IMR-90 (cell line): Measurements from ENCODE around the gene ALDOA. TPM values are rescaled to one million over a fixed set of nuclear protein-coding genes. Genes with fewer than 3 reads are reported as not detected.

Source experiments
- ATAC-seq: fragments of 200-7000 bp; cut with Tn5 transposase; 2 replicates; pipeline ENCODE4 v1.9.1; 2020; ENCODE audit warnings: low read depth, mild to moderate bottlenecking, moderate library complexity
- BruUV-seq: library from RNA; stranded (reverse); fragments of 400-500 nt; replicated peaks from 2 replicates; lab custom pipeline; 2021; lab: Mats Ljungman, UMichigan
- CTCF ChIA-PET: fragments of 300-600 bp; formaldehyde crosslinking; extraction: SDS; loops from one replicate; lab custom pipeline; 2021; ENCODE audit warnings: antibody characterized with exemption; lab: Yijun Ruan, JAX
- POLR2A ChIA-PET: fragments of 300-600 bp; sonication (Branson Sonifier 250); formaldehyde crosslinking; loops from one replicate; lab custom pipeline; 2022; ENCODE audit warnings: antibody characterized with exemption; ENCODE audit not compliant: unreplicated experiment; lab: Charles Lee
- DNase-seq: peaks from one replicate; pipeline ENCODE4 v3.0.0; 2013
- H2AFZ ChIP-seq: replicated peaks from 2 replicates; pipeline ENCODE3; 2013; ENCODE audit warnings: low read length, mild to moderate bottlenecking; ENCODE audit not compliant: poor library complexity
- H2AK5ac ChIP-seq: 2 replicates; pipeline ENCODE4 v1.6.1; 2013; ENCODE audit warnings: low read depth, low read length, inconsistent platforms
- H2AK9ac ChIP-seq: replicated peaks from 2 replicates; pipeline ENCODE3; 2013; ENCODE audit warnings: mild to moderate bottlenecking, low read depth, low read length, moderate library complexity; ENCODE audit not compliant: poor library complexity
- H2BK120ac ChIP-seq: 2 replicates; pipeline ENCODE4 v1.6.1; 2013; ENCODE audit warnings: low read depth, low read length, inconsistent platforms
- H2BK15ac ChIP-seq: 3 replicates; pipeline ENCODE4 v1.6.1; 2013; ENCODE audit warnings: low read depth, low read length, inconsistent platforms
- H2BK20ac ChIP-seq: 2 replicates; pipeline ENCODE4 v1.6.1; 2013; ENCODE audit warnings: low read depth, mild to moderate bottlenecking, inconsistent platforms, low read length, moderate library complexity
- H2BK5ac ChIP-seq: 2 replicates; pipeline ENCODE4 v1.6.1; 2013; ENCODE audit warnings: mild to moderate bottlenecking, low read depth, low read length, inconsistent platforms; ENCODE audit not compliant: poor library complexity, severe bottlenecking
- H3K14ac ChIP-seq: replicated peaks from 2 replicates; pipeline ENCODE4 v1.6.1; 2013; ENCODE audit warnings: low read depth, low read length, inconsistent platforms
- H3K18ac ChIP-seq: 2 replicates; pipeline ENCODE4 v1.6.1; 2013; ENCODE audit warnings: low read depth, low read length, control low read depth
- H3K23ac ChIP-seq: 2 replicates; pipeline ENCODE4 v1.6.1; 2013; ENCODE audit warnings: low read depth, low read length, inconsistent platforms
- H3K27ac ChIP-seq: 2 replicates; pipeline ENCODE4 v1.5.1; 2013; ENCODE audit warnings: mild to moderate bottlenecking, control low read depth, low read length; ENCODE audit not compliant: insufficient read depth
- H3K27me3 ChIP-seq: 2 replicates; pipeline ENCODE4 v1.6.1; 2013; ENCODE audit warnings: low read length; ENCODE audit not compliant: control insufficient read depth, insufficient read depth
- H3K36me3 ChIP-seq: 2 replicates; pipeline ENCODE4 v1.6.1; 2013; ENCODE audit warnings: low read length, mixed read lengths; ENCODE audit not compliant: control insufficient read depth, insufficient read depth
- H3K4ac ChIP-seq: 2 replicates; pipeline ENCODE4 v1.6.1; 2013; ENCODE audit warnings: low read depth, low read length, inconsistent platforms
- H3K4me1 ChIP-seq: 2 replicates; pipeline ENCODE4 v1.6.1; 2013; ENCODE audit warnings: low read length, mixed read lengths; ENCODE audit not compliant: control insufficient read depth, insufficient read depth
- H3K4me2 ChIP-seq: 2 replicates; pipeline ENCODE4 v1.6.1; 2013; ENCODE audit warnings: low read depth, mild to moderate bottlenecking, control low read depth, low read length, moderate library complexity
- H3K4me3 ChIP-seq: 2 replicates; pipeline ENCODE4 v1.5.1; 2013; ENCODE audit warnings: low read depth, mild to moderate bottlenecking, control low read depth, low read length, moderate library complexity; ENCODE audit not compliant: insufficient read depth
- H3K56ac ChIP-seq: 2 replicates; pipeline ENCODE4 v1.6.1; 2013; ENCODE audit warnings: low read length, inconsistent platforms; ENCODE audit not compliant: insufficient read depth; ENCODE audit errors: extremely low read depth
- H3K79me1 ChIP-seq, 2 experiments: 2 replicates each; pipeline ENCODE4 v1.6.1; 2013; ENCODE audit warnings: low read length in 2 of 2, inconsistent platforms in 1 of 2, low read depth in 1 of 2
- H3K9ac ChIP-seq: 2 replicates; pipeline ENCODE4 v1.6.1; 2013; ENCODE audit warnings: low read depth, low read length, control low read depth
- H3K9me1 ChIP-seq: 2 replicates; pipeline ENCODE4 v1.6.1; 2013; ENCODE audit warnings: low read length, inconsistent platforms; ENCODE audit not compliant: insufficient read depth
- H3K9me3 ChIP-seq: 2 replicates; pipeline ENCODE4 v1.6.1; 2013; ENCODE audit warnings: low read length; ENCODE audit not compliant: control insufficient read depth, insufficient read depth
- H4K20me1 ChIP-seq: 2 replicates; pipeline ENCODE4 v1.6.1; 2013; ENCODE audit warnings: low read length, inconsistent platforms; ENCODE audit not compliant: insufficient read depth
- H4K5ac ChIP-seq: 2 replicates; pipeline ENCODE4 v1.6.1; 2013; ENCODE audit warnings: mild to moderate bottlenecking, low read depth, low read length, control low read depth
- H4K8ac ChIP-seq, 2 experiments: 2 replicates each; pipeline ENCODE4 v1.6.1; 2013; ENCODE audit warnings: low read depth in 2 of 2, low read length in 2 of 2, control low read depth in 1 of 2, inconsistent platforms in 1 of 2
- H4K91ac ChIP-seq: 2 replicates; pipeline ENCODE4 v1.6.1; 2013; ENCODE audit warnings: low read depth, low read length, inconsistent platforms; ENCODE audit not compliant: insufficient read depth
- BHLHE40 ChIP-seq: fragments of 150-350 bp; IDR thresholded peaks from 2 replicates; pipeline ENCODE4 v1.6.1; 2016; ENCODE audit warnings: mild to moderate bottlenecking, low read depth, low read length
- CEBPB ChIP-seq: IDR thresholded peaks from 2 replicates; pipeline ENCODE4 v1.6.1; 2012; ENCODE audit warnings: low read depth, low read length, improper control_type of control experiment
- CHD1 ChIP-seq: IDR thresholded peaks from 2 replicates; pipeline ENCODE4 v1.6.1; 2012; ENCODE audit warnings: low read depth, low read length, improper control_type of control experiment
- FOS ChIP-seq: fragments of 150-350 bp; IDR thresholded peaks from 2 replicates; pipeline ENCODE4 v1.6.1; 2016; ENCODE audit warnings: low read depth, low read length
- MAFK ChIP-seq: IDR thresholded peaks from 2 replicates; pipeline ENCODE4 v1.6.1; 2012; ENCODE audit warnings: low read depth, low read length, improper control_type of control experiment
- MXI1 ChIP-seq: IDR thresholded peaks from 2 replicates; pipeline ENCODE4 v1.6.1; 2012; ENCODE audit warnings: low read depth, mild to moderate bottlenecking, low read length, moderate library complexity, borderline replicate concordance
- NFE2L2 ChIP-seq: fragments of 150-350 bp; IDR thresholded peaks from 2 replicates; pipeline ENCODE4 v1.6.1; 2016; ENCODE audit warnings: low read depth, mild to moderate bottlenecking, low read length
- POLR2A ChIP-seq: IDR thresholded peaks from 2 replicates; pipeline ENCODE4 v1.6.1; 2012; ENCODE audit warnings: mild to moderate bottlenecking, low read depth, low read length
- RAD21 ChIP-seq: IDR thresholded peaks from 2 replicates; pipeline ENCODE4 v1.6.1; 2012; ENCODE audit warnings: low read length, improper control_type of control experiment
- USF2 ChIP-seq: fragments of 150-350 bp; IDR thresholded peaks from 2 replicates; pipeline ENCODE4 v1.6.1; 2017; ENCODE audit warnings: mild to moderate bottlenecking, antibody characterized with exemption, low read length, low read depth
- WGBS, 2 experiments: methylation state at CpG; one replicate each; pipeline versions ENCODE4 v1.1.5 to v1.1.7; 2013; ENCODE audit warnings: missing lambda C conversion rate in 2 of 2; ENCODE audit not compliant: insufficient read length in 1 of 2; ENCODE audit errors: extremely low coverage in 2 of 2; 5-methylcytosine and 5-hydroxymethylcytosine counted together
- dilution Hi-C: fragments of 300-500 bp; cut with HindIII; formaldehyde crosslinking; loops from one replicate; pipeline ENCODE4 v1.14.3; 2018; ENCODE audit warnings: low sequenced_read_pairs; ENCODE audit not compliant: unreplicated experiment
- in situ Hi-C: fragments of 300-500 bp; cut with MboI; formaldehyde crosslinking; loops from 3 replicates; pipeline ENCODE4 v1.14.3; 2019; ENCODE audit warnings: low sequenced_read_pairs, inconsistent platforms, mixed read lengths
- intact Hi-C: fragments of 100-400 bp; cut with micrococcal nuclease; formaldehyde crosslinking; loops from 2 replicates; pipeline ENCODE4 v1.10.0; 2022
- polyA plus RNA-seq, 3 experiments: library from polyadenylated mRNA; depleted of rRNA; stranded (reverse); fragments of >200 nt; gene quantifications; 2 replicates each; pipeline ENCODE4 v1.2.3, GENCODE V29; 2012; ENCODE audit warnings: low replicate concordance in 1 of 3
- total RNA-seq: library from RNA; depleted of rRNA; stranded (reverse); fragments of >200 nt; gene quantifications from 2 replicates; pipeline ENCODE4 v1.2.3, GENCODE V29; 2012
- TF ChIP-seq, protein P1 (sequence below): conservative IDR thresholded peaks from 2 replicates; pipeline ENCODE4 v1.5.1; 2012; ENCODE audit warnings: mild to moderate bottlenecking, low read depth, low read length, improper control_type of control experiment

ALDOA gene
- total and polyA plus RNA-seq, 2 of the 4 experiments (the other 2 are of a cell fraction): 1,697 to 1,990 TPM

GRCh38 chr16:30049871-30050270 is 15.7 kb upstream of the ALDOA start:
- Histone ChIP-seq H2AK5ac (no peak overlapping the region), H3K27ac (no peak overlapping the region), H2AFZ (no peak overlapping the region), H3K4me3 (no peak overlapping the region), H3K4me2 (no peak overlapping the region), H4K91ac (no peak overlapping the region), H3K56ac (no peak overlapping the region), H3K4ac (no peak overlapping the region), H3K9me3 (no peaks in the 10 kb centered on the region), H3K23ac (no peak overlapping the region), H2BK5ac (no peak overlapping the region), H2BK20ac (no peak overlapping the region), H3K9me1 (peaks cover 17% of the 10 kb centered on the region), H3K9ac (no peak overlapping the region), H3K79me1 (peaks cover 0 to 33% of the 10 kb centered on the region in 2 experiments; a peak in 2 of 4 replicates), H3K36me3 (no peaks in the 10 kb centered on the region), H2BK120ac (no peak overlapping the region), H4K8ac (no peak overlapping the region), H3K14ac (no peak overlapping the region), H4K5ac (no peak overlapping the region), H2BK15ac (no peak overlapping the region), H3K27me3 (peaks cover 2% of the 10 kb centered on the region; the same call in 1 of the 2 replicates), H2AK9ac (no peak overlapping the region), H3K18ac (no peak overlapping the region), H3K4me1 (peaks cover 6% of the 10 kb centered on the region), H4K20me1 (no peaks in the 10 kb centered on the region; the same call in 1 of the 2 replicates)
- in situ Hi-C loops: no loop called here
- no peak for TF ChIP-seq BHLHE40
- no peak for TF ChIP-seq FOS
- TF ChIP-seq CEBPB: no peak
- TF ChIP-seq MXI1: no peak
- TF ChIP-seq, protein P1, sequence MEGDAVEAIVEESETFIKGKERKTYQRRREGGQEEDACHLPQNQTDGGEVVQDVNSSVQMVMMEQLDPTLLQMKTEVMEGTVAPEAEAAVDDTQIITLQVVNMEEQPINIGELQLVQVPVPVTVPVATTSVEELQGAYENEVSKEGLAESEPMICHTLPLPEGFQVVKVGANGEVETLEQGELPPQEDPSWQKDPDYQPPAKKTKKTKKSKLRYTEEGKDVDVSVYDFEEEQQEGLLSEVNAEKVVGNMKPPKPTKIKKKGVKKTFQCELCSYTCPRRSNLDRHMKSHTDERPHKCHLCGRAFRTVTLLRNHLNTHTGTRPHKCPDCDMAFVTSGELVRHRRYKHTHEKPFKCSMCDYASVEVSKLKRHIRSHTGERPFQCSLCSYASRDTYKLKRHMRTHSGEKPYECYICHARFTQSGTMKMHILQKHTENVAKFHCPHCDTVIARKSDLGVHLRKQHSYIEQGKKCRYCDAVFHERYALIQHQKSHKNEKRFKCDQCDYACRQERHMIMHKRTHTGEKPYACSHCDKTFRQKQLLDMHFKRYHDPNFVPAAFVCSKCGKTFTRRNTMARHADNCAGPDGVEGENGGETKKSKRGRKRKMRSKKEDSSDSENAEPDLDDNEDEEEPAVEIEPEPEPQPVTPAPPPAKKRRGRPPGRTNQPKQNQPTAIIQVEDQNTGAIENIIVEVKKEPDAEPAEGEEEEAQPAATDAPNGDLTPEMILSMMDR: no peak
- TF ChIP-seq MAFK: no peak
- no peak for TF ChIP-seq CHD1
- no peak for TF ChIP-seq POLR2A
- TF ChIP-seq RAD21: no peak
- TF ChIP-seq NFE2L2: no peak
- no peak for TF ChIP-seq USF2
- no TSS peak for BruUV-seq
- no peak for ATAC-seq
- POLR2A ChIA-PET: interaction anchor here (0.7 kb wide), 1 partner anchor 391 kb away, joined by 3 read pairs; no protein-coding TSS in a partner anchor
- no peak for DNase-seq
- intact Hi-C loops: no loop called here
- dilution Hi-C loops: no loop called here
- 100% methylated on average over 3 of the region's 8 CpGs; no CpG with 5 or more reads in 1 of the 2 experiments for WGBS, 2 experiments
- CTCF ChIA-PET: no interaction called here
